Measurements from ENCODE around the gene ERGIC2.

ERGIC2 gene

DNA sequence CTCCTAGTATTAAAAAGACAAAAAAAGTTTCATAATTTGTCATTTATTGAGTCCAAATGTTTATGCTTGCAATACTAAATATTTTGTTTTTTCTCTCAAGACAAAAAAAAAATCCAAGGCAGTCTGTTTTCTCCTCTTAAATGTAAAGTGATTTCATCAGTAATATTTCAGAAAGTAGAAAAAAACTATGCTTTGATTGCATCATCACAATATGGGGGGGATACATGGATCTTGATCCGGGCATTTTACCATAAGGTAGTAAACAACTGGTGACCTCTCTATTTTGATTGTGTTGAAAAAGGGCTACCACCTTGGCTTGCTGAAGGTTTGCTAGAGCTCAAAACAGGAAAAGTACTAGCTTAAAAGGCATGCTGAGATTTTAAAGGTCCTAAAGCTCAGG is 43.6 kb downstream of the ERGIC2 start:
- H3K4me3 ChIP-seq (ENCODE audit: low read depth, low read length), result no peak overlapping the region
- TF ChIP-seq, protein P1, sequence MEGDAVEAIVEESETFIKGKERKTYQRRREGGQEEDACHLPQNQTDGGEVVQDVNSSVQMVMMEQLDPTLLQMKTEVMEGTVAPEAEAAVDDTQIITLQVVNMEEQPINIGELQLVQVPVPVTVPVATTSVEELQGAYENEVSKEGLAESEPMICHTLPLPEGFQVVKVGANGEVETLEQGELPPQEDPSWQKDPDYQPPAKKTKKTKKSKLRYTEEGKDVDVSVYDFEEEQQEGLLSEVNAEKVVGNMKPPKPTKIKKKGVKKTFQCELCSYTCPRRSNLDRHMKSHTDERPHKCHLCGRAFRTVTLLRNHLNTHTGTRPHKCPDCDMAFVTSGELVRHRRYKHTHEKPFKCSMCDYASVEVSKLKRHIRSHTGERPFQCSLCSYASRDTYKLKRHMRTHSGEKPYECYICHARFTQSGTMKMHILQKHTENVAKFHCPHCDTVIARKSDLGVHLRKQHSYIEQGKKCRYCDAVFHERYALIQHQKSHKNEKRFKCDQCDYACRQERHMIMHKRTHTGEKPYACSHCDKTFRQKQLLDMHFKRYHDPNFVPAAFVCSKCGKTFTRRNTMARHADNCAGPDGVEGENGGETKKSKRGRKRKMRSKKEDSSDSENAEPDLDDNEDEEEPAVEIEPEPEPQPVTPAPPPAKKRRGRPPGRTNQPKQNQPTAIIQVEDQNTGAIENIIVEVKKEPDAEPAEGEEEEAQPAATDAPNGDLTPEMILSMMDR (IDR thresholded peaks at IDR 0.05; ENCODE audit: borderline replicate concordance, insufficient read depth, low read depth, low read length), result no peak

DNA sequence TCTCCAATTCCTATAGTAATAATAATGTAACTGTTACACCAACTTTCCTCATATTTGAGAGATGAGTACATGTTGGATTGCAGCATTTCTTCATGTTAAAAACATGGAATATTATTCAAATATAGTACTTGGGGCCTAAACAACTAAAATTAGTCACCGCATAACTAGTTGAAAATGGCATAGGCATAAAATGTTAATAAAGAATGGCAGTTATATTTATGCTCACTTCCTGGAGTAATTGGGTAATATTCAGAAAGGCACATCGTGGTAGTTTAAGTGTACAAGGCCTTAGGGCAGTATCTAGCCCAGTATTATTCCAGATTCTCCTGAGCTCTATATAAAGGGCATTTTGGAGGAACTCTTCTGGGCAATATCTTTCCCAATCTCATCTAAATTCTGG is 46.0 kb downstream of the ERGIC2 start:
- TF ChIP-seq, protein P1 (IDR thresholded peaks at IDR 0.05; ENCODE audit: borderline replicate concordance, insufficient read depth, low read depth, low read length), result no peak

DNA sequence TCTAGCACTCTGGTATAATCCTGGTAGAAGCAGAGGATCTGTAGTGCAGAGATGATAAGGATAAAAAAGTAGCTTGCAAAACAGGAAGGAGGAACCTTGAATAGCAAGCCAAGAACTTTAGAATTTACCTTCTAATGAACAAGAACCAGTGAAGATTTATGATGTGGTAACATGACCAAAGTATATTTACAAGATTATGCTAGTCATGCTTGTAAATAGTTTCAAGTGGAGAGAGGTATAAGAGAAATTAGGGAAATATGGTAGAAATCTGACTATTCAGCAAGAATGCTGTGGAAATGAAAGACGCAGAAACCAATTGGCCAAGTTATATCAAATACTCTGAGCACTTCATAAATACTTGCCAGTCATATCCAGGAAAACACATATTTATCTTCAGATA is 47.8 kb downstream of the ERGIC2 start:
- TF ChIP-seq, protein P1 (IDR thresholded peaks at IDR 0.05; ENCODE audit: borderline replicate concordance, insufficient read depth, low read depth, low read length), result no peak
- H3K4me3 ChIP-seq (ENCODE audit: low read depth, low read length), result no peak overlapping the region

More for the DNA sequence above, 46.0 kb downstream of the ERGIC2 start:
- no peak overlapping the region for H3K4me3 ChIP-seq (ENCODE audit: low read depth, low read length)

DNA sequence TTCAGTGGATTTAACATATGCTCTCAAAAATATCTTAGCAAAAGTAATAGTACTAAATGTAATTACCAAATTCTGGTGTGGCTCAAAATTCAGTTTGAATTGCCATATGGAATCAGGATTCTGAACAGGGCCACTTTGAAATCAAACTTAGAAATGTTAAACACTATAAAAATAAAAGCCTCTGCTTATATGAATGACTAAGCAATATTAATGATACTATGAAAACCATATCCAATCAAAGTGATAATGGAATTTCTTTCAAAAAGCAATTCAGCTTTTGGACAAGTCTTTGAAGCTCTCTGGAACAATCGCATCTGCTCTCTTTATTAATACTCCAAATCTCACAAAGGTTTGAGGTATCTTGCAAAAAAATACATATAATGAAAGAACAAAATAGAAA is 51.6 kb downstream of the ERGIC2 start:
- TF ChIP-seq, protein P1 (IDR thresholded peaks at IDR 0.05; ENCODE audit: borderline replicate concordance, insufficient read depth, low read depth, low read length), result no peak
- no peak overlapping the region for H3K4me3 ChIP-seq (ENCODE audit: low read depth, low read length)

DNA sequence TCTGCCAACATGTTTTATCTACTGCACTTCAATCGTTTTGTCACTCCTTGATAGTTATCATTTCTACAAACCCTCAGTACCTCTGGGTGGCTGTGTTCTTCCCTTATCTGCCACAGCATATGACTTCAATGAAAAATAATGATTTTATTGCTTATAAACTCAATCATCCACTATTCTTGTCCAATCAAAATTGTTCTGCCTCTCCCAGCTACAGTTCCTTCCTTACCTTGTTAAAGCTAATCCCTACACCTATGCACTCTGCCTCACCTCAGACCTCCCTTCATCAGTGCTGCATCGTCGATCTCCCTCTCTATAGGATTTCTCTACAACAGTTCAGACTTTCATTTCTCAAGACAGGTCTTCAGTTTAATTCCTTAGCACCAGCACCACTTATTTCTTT is 58.8 kb downstream of the ERGIC2 start:
- TF ChIP-seq, protein P1 (IDR thresholded peaks at IDR 0.05; ENCODE audit: borderline replicate concordance, insufficient read depth, low read depth, low read length), result no peak
- H3K4me3 ChIP-seq (ENCODE audit: low read depth, low read length), result no peak overlapping the region

DNA sequence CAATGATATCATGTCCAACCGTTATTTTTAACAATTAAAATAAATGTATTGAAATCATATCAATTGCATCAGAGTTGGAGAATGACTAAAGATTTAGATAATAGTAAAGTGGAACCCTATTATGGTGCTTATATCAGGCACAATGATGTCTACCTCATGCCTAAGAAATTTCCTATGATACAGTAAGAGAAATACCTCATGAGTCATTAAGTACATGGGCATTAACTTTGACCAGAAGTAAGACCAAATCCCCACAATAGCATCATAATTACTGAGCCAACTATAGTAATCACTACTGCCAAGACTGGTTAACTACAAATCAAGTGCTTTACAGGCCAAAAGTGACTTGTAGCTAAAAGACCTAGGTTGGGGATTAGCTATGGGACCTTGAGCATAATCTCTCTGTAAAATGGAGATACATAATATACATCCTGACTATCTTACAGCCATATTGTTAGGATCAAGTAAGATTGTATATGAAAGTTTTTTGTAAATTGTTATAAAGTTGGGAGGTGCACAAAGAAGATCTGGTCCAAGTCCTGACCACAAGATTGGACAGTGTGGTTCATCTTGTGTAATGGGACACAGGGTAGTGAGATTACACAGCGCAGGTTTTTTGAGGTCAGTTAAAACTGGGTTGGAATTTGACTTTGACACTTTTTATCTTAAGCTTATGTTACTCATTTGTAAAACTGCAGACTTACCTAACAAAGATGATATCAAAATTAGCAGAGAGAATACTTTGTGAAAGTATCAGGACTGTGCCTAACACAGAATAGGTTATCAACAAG is 60.5 kb downstream of the ERGIC2 start:
- H3K4me3 ChIP-seq (ENCODE audit: low read depth, low read length), result no peak overlapping the region

More for the DNA sequence above, 60.5 kb downstream of the ERGIC2 start:
- TF ChIP-seq, protein P1 (IDR thresholded peaks at IDR 0.05; ENCODE audit: borderline replicate concordance, insufficient read depth, low read depth, low read length), result no peak
